GM10847 (cell line): ENCODE results near the gene METTL8.

ENCODE experiments used
- POLR2A ChIP-seq: IDR thresholded peaks from 2 replicates; pipeline ENCODE4 v1.6.1; 2011; ENCODE audit not compliant: insufficient read length; ENCODE audit errors: extremely low read depth

The METTL8 gene, protein sequence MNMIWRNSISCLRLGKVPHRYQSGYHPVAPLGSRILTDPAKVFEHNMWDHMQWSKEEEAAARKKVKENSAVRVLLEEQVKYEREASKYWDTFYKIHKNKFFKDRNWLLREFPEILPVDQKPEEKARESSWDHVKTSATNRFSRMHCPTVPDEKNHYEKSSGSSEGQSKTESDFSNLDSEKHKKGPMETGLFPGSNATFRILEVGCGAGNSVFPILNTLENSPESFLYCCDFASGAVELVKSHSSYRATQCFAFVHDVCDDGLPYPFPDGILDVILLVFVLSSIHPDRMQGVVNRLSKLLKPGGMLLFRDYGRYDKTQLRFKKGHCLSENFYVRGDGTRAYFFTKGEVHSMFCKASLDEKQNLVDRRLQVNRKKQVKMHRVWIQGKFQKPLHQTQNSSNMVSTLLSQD

DNA sequence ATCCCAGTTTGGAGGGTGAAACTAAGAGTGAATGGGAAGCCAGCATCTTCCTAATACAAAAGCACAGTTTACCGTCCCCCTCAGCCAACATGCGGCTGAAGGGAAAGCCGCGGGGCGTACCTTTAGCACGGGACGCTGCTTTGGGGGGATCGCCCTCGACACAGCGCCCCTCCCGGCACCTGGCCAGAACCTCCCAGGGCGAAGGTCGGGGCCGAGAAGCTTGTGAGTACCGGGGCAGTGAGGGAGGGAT is at the start of gene METTL8:
Gene METTL8 (minus strand): TSS at position 228 of the 250 bp plus-strand sequence. CDS start 41,805 bp downstream, outside the sequence.
- TF ChIP-seq POLR2A, result peak; percentile 79

DNA sequence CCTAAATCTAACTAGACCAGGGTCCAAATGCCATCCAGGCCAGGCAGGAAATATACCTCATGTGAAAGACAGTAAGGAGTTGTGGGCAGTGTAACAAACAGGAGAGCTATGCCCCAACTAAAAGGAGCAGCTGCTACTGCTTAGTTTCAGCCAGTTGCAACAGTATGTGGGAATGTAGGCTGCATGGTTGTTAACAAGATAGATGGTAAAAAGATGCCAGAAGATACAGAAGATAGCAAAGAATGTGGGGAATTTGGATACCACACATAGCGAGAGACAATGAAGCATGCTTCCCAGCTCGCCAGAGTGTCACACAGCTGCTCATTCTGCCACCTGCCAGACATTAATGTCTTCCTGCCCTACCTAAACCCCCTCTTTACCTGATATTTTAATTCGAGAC is 49.1 kb upstream of the METTL8 start:
- TF ChIP-seq POLR2A, result no peak

DNA sequence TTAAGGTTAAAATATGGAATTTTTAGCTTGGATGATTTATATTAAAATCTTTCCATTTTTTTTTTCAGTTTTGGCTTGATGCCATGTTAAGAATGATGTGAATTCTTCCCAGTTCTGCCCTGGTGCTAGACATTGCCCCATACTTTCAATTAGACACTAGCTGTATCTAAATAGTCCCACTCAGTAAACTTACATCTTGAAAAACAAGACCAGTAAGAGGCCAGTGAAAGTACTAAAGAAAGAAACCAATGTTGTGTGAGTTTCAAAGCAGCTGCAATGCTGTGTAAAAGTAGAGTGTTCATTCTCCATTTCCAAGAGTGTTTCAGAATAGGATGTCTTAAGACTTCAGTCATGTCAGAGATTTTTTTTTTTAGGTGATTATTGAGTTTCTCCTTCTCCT is 48.5 kb upstream of the METTL8 start:
- no peak for TF ChIP-seq POLR2A

DNA sequence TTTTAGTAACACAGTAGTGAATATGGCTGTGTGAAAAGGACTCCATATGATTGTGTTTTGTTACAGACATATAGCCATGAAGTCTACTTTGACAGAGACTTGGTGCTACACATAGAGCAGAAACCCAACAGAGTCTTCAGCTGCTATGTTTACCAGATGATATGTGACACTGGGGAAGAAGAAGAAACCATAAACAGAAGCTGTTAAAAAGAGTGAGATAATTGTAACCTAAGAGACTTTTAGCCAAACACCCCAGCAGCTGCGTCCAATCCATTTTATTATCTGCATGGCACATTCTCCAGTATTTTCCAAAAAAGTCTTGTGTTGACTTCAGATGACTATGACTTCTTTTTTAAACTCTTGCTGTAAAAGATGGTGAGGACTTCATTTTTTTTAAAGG is 47.1 kb upstream of the METTL8 start:
- TF ChIP-seq POLR2A, result no peak

DNA sequence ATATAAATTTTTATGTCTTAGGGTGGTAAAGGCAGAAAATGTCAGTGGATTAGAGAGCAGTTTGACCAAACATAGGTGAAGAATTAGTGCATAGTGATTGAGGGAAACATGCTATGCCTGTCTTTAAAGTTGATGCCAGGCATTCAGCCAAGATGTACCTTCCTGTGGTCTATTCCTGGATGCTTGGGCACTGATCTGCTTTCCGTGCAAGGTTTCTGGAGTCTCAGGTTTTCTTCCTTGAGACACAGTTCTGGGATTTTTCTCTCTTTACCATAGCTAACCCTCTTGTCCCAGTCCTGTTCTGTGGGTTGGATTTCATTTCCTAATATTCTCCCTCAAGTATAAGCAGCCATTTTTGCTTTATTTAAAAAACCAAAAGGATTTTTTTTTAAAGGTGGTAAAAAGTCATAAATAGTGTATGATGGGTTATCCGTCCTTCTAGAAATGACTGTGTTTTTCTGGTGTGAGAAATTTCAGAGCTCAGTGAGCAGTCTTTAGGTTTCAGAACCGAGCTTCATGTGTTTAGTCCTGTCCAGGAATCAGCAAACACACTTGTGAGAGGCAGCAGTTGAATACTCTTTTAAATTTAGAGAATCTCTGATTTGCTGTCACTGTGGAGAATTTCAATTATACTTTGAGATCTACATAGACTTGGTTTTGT is 45.5 kb upstream of the METTL8 start:
- no peak for TF ChIP-seq POLR2A

DNA sequence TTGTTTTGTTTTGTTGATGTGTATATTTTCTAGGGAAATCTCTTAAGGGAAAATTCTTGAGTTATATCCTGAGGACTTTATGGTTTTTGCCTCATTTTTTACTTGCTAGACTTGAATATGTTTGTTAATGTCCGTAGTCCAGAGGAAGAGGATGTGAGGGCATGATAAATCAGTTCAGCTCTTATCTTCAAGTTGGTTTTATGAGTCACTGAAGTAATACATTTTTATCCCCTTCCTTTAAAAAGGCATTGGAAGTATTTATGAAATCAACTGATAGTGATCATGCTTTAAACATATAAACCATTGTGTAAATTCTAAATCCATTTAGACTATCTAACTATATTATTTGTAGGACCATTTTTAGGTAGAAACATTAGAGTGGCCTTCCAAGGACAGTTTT is 44.6 kb upstream of the METTL8 start:
- no peak for TF ChIP-seq POLR2A

DNA sequence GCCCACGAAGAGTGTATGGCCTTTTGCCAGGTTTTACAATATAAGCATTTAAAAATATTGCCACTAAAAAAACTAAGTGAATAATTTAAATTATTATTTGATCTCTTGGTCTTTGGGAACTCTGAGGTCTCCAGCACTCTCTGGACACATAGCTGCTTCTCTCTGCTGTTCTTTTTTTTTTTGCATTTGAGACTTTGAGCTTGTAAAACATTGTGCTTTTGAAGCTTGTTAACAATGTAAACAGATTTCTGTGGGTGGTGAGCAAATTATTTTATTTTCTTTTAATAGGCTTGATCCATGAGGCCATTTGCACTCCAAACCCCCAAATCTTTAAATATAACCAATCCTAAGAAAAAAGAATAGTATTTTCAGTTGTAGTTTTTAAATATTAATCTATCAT is 42.2 kb upstream of the METTL8 start:
- no peak for TF ChIP-seq POLR2A

DNA sequence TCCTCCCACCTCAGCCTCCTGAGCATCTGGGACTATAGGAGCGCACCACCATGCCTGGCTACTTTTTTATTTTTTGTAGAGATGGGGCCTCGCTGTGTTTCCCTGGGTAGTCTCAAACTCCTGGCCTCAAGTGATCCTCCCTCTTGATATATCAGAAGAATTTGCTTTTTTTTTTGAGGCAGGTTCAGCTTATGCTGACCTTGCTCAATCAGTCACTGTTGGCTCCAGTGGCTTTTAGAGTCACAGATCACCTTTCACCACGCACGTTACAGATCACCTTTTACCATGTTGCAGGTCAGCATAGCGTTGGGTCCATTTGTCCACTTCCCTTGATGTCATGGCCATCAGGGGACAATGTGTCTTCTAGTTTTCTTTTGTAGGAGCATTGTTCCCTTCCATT is 36.3 kb upstream of the METTL8 start:
- TF ChIP-seq POLR2A, result no peak

DNA sequence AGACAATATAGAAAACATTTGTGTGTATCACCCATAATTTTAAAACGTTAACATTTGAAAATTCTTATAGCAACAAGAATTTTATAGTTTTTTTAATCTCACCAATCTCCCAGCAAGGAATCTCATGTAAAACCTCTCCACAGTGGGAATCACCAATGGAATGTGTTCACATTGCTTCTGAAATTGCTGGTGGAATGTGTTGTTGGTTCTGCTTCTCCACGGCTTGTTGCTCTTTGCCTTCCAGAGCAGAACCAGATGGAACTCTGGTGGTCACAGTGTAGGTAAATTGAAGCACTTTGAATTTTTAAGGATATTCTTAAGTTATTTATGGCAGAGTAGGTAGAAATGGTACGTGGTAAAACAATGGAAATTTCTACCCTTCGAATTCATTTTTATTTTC is 35.4 kb upstream of the METTL8 start:
- no peak for TF ChIP-seq POLR2A

DNA sequence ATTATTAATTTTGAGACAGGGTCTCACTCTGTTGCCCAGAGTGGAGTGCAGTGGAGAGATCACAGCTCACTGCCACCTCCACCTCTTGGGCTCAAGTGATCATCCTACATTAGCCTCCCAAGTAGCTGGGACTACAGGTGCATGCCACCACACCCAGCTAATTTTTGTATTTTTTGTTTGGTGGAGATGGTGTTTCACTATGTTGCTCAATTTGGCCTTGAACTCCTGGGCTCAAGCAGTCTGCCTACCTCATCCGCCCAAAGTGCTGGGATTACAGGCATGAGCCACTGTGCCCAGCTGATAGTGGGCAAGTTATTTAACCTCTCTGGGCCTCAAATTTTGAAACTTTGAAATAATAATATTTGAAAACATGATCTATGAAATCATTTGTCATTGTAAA is 26.7 kb upstream of the METTL8 start:
- no peak for TF ChIP-seq POLR2A

DNA sequence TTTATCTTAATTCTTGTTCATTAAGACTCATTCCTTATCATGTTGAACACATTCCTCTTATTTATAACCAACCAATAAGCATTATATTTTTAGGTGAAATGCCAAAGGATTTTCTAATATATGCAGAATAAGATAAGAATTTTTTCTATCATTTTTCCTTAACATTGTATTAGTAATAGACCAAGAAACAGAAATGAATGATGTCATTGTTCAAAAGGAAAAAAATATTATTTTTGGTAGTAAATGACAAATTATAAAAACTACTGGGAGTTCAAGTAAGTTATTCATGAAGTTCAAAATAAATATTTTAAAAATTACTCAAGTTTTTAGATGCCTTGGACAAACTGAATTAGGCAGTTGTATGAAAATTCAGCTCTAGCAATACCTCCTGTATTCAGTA is 25.7 kb upstream of the METTL8 start:
- TF ChIP-seq POLR2A, result no peak

DNA sequence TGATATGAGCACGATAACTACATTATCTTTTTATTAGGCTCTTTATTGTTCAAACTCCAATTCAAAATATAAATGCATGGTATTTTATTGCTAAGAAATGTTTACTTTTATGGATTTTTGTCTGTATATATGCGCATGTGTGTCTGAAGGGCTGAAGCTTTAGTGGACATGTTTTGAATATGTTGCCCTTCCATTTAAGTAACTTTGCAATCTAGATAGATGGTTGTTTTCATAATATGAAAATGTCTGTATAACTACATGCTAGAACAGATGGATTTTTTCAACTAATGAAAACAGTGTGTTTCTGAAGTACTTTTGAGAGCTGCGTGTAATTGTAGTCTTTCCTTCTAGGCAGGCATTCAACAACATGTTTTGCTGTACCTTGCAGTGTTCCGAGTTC is 19.0 kb upstream of the METTL8 start:
- TF ChIP-seq POLR2A, result no peak

DNA sequence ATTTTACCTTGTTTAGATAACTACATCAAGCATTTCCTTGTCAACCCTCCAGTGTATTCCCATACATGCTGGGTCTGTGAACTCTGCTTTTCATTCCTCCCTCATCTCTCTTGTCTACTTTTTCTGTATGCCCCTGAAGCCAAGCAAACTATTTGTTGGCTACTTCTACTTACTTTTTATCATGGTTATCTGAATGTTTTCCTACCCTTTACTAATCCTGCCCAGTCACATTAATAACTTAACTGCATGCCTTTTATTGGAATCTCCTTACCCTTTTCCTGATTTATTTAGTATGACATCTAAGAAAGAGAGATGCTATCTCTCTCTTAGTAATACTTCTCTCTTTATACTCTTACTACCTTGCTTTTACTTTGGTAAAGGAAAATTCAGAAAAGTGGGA is 17.3 kb upstream of the METTL8 start:
- no peak for TF ChIP-seq POLR2A

DNA sequence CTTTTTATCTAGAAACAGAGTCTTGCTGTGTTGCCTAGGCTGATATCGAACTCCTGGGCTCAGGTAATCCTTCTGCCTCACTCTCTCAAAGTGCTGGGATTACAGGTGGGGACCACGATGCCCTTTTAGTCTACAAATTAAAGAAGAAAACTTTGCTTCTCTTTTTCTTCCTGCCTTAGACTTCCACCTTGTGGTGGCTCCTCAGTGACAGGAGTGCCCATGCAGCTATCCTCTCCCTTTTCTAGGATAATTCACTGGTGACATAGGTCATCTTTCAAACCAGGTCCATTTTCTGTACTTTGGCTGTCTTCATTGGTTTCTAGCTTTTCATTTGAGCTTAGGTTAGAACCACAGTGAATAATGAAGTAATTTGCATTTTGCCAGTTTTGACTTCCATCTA is 13.9 kb upstream of the METTL8 start:
- no peak for TF ChIP-seq POLR2A

DNA sequence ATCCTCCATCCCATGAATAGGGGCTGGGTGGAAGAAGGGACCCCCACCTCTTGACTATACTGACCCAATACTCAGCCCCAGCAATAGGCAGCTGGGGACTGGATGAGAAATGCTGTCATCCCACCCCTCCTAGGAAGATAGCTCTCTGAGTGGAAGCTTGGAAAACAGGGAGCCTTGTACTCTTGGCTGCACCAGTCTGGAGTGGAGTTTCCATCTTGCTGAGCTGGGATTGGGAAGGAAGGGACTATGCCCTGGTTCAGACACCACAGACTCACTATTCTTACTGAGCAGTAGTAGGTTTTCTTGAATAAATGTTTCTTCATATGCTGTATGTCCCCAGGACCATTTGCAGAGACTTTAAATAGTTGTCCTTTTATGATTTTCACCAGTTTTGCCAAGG is 7.7 kb upstream of the METTL8 start:
- TF ChIP-seq POLR2A, result no peak

DNA sequence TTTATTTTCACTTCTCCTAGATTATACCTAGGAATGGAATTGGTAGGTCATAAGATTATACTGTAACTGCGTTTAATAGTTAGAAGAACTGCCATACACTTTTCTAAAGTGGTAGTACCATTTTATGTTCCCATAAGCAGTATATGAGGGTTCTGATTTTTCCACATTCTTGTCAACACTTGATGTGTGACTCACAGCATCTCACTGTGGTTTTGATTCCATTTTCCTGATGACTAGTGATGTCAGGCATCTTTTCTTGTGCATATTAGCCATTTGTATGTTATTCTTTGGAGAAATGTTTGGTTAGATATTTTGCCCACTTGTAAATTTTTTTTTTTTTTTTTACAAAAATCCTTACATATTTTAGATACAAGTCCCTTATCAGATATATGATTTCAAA is 2.5 kb upstream of the METTL8 start:
- TF ChIP-seq POLR2A, result no peak
